ELF-1 (cell line): ENCODE measurements around the gene DNAH1.

Experiments
- DNase-seq: peaks from one replicate; pipeline ENCODE4 v3.0.0-alpha.2; 2016; ENCODE audit warnings: low read depth, low spot score

The DNAH1 gene

DNA sequence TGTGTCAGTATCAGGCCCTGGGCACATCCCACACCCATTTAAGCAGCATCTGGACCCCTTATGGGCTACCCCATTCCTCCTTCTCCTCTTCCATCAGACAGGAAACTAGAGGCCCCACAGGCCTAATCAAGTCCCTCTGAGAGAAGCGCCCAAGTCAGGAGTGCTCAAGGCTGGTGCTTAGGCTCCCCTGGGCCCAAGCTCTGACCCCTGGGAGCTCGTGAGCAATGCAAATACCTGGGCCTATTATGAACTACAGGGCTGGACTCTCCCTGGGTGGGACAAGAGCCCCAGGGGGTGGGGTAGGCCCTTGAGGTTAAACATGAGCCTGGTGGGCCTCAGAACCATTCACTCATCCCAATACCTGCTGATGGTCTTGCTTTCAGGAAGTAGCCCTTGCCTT lies 71.4 kb downstream of the DNAH1 start:
- no peak for DNase-seq

GRCh38 chr3:52388348-52388821 lies 72.3 kb downstream of the DNAH1 start:
- peak; percentile 49 for DNase-seq

DNA sequence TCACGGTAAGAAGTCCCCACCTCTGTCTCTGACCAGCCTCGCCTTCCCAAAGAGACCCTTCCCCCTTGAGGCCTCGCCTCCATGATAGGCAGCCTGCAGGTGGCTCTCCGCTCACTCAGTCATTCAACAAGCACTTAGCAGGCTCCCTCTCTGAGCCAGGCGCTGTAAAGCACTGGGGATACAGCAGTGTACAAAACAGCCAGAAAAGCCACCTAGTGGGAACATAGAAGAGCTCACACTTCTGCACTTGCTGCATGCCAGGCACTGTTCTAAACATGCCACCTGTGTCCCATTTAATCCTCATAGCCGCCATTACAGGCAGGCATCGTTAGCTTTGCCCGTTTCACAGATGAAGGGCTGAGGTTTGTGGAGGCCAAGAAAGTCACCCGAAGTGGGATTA lies 72.8 kb downstream of the DNAH1 start:
- no peak for DNase-seq

DNA sequence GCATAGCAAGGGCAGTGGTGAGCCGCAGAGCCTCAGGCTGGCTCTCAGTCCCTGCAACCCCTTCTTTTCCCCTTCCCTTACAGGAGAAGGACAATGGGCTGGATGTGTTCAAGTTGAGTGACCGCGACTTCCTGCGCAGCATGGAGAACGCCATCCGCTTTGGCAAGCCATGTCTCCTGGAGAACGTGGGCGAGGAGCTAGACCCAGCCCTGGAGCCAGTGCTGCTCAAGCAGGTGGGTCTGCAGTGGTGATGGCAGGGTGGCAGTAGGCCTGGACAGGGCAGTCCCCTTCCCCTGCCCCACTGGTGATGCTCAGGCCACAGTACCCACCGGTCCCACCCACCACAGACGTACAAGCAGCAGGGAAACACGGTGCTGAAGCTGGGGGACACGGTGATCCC lies 75.0 kb downstream of the DNAH1 start:
- no peak for DNase-seq

DNA sequence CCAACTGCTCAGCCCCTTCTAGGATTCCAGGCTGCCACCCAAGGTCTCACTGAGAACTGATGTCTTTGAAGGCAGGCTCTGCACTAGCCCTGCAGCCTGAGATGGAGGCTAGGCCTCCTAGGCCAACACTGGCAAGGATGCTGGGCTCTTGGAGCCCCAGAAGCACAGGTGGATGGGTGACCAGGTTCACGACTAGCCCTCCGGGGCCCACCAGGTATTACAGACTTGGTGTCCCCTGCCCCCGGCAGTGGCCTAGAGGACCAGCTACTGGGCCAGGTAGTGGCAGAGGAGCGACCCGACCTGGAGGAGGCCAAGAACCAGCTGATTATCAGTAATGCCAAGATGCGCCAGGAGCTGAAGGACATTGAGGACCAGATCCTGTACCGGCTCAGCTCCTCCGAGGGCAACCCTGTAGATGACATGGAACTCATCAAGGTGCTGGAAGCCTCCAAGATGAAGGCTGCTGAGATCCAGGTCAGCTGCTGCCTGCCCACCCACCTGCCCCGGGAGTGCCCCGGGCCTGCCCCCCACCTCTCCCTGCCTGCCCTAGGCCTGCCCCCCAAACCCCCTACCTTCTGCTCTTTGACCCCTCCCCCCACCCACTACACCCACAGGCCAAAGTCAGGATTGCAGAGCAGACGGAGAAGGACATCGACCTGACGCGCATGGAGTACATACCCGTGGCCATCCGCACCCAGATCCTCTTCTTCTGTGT lies 76.3 kb downstream of the DNAH1 start:
- no peak for DNase-seq

GRCh38 chr3:52393131-52393807 lies 77.2 kb downstream of the DNAH1 start:
- no peak for DNase-seq

DNA sequence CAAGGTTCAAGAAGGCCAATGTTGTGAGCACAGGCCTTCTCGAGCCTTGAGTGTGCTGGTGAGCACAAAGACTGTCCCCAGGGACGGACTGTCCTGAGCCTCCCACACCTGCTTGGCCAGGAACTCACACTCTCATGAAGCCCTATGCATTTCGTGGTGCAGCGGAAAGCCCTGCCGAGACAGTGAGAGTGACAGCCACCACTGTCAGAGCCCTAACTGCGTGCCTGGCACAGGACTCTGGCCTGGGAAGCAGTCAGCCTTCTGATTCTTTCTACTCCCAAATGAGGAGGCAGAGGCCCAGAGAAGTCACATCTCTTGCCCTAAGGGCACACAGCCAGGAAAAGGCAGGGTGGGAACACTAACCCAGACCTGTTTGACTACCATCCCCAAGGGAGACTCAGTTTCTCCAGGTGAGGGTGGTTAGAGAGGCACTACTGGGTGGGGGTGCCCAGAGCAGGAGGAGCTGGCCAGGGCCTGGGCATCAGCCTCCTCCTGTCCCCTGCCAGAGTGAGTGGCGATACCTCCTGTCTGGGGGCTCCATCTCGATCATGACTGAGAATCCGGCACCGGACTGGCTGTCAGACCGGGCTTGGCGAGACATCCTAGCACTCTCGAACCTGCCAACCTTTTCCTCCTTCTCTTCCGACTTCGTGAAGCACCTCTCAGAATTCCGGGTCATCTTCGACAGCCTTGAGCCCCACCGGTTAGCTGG lies 78.0 kb downstream of the DNAH1 start:
- no peak for DNase-seq

GRCh38 chr3:52394751-52395502 lies 78.8 kb downstream of the DNAH1 start:
- DNase-seq: no peak

DNA sequence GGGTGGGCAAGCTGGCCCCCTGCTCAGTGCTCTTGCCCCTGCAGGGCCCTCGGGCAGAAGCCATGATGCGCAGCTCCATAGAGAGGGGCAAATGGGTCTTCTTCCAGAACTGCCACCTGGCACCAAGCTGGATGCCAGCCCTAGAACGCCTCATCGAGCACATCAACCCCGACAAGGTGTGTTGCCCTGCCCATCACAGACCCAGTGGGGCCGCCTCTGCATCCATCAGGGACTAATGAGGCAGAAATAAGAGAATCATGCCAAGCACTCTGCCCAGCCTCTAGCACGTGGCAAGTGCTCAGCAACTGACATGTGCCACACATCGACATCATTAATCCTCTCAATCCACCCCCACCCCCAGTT lies 79.4 kb downstream of the DNAH1 start:
- no peak for DNase-seq

- DNase-seq: no peak
Measured at GRCh38 chr3:52396011-52396906, 80.1 kb downstream of the DNAH1 start.

DNA sequence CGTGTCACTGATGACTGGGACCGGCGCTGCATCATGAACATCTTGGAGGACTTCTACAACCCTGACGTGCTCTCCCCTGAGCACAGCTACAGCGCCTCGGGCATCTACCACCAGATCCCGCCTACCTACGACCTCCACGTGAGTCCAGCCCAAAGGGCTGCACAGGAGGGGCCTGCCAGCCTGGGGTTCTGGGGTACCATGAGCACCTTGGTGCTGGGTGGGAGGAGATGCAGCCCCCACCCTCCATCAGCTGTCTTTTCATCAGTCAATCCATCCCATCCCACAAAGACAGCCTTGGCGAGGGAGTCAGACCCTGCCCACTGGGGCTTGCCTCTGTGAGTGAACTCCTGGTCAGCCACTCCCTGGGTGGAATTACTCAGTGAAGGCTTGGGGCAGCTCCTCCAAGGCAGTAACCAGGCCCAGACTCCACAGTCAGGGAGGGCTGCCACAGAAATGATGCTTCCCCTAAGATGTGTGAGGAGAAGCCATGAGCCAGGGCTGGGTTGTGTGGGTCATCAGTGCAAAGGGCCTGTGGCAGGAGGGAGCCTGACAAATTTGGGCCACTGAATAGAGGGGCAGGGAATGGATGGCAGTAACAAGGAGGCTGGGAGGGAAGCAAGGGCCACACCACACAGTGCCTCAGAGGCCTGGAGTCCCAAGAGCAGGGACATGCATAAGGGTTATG lies 80.9 kb downstream of the DNAH1 start:
- no peak for DNase-seq

DNA sequence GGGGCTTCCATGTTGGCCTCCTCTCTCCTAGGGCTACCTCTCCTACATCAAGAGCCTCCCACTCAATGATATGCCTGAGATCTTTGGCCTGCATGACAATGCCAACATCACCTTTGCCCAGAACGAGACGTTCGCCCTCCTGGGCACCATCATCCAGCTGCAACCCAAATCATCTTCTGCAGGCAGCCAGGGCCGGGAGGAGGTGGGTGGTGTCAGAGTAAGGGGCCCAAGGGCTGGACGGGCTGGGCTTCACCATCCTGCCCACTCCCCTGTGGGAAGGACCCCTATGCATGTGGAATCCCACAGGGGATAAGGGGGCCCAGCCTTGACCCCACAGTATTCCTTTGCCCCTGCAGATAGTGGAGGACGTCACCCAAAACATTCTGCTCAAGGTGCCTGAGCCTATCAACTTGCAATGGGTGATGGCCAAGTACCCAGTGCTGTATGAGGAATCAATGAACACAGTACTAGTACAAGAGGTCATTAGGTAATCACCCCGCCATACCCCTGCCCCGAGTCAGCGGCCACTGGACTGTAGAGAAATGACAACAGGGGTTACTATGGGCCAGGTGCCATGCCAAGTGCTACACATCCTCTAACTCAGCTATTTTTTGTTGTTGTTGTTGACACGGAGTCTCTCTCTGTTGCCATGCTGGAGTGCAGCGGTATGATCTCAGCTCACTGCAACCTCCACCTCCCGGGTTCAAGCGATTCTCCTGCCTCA lies 81.7 kb downstream of the DNAH1 start:
- DNase-seq: no peak

DNA sequence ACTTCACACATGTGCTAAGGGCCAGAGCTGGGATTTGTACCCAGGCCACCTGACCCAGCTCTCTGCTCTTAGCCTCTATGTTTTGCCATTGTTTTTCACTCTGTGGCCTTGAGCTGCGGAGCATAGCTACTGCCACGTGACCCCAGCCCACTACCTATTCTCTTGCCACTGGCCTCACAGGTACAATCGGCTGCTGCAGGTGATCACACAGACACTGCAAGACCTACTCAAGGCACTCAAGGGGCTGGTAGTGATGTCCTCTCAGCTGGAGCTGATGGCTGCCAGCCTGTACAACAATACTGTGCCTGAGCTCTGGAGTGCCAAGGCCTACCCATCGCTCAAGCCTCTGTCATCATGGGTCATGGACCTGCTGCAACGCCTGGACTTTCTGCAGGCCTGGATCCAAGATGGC lies 82.6 kb downstream of the DNAH1 start:
- DNase-seq: no peak

- no peak for DNase-seq
Measured at GRCh38 chr3:52399131-52399530, 83.0 kb downstream of the DNAH1 start.

DNA sequence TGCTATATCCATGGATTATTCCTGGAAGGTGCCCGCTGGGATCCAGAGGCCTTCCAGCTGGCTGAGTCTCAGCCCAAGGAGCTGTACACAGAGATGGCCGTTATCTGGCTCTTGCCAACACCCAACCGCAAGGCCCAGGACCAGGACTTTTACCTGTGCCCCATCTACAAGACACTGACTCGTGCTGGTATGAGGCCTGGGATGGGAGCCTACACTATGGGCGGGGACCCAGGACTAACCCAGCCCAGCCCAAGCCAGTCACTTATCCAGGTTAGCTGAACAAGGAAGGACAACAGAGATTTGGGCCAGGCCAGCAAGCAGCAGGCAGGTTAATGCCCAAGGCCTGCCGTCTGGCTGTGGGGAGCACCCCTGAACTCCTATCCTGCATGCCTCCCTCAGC lies 83.5 kb downstream of the DNAH1 start:
- DNase-seq: no peak

DNA sequence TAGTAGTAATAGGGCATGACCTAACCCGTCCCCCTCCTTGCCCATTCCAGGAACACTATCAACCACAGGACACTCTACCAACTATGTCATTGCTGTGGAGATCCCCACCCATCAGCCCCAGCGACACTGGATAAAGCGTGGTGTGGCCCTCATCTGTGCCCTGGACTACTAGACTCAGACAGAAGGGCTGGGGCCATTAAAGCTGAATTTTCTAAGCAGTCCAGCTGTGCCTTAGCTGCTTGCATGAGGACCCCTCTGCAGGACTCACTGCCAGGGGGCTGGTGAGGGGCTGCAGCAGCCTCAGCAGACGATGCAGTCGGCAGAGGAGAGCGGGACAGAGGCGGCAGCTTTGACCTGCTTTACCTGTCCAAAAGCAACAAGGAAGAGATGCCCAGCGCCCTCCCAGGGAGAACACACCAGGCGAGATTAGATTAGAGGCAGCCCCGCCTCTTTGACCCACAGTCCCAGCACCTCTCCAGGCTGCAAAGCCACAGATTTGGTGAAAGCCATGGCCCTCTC lies 84.2 kb downstream of the DNAH1 start:
- DNase-seq: no peak

- DNase-seq: no peak
Measured at GRCh38 chr3:52401021-52401420, 84.9 kb downstream of the DNAH1 start.

- no peak for DNase-seq
Measured at GRCh38 chr3:52401551-52401950, 85.4 kb downstream of the DNAH1 start.

DNA sequence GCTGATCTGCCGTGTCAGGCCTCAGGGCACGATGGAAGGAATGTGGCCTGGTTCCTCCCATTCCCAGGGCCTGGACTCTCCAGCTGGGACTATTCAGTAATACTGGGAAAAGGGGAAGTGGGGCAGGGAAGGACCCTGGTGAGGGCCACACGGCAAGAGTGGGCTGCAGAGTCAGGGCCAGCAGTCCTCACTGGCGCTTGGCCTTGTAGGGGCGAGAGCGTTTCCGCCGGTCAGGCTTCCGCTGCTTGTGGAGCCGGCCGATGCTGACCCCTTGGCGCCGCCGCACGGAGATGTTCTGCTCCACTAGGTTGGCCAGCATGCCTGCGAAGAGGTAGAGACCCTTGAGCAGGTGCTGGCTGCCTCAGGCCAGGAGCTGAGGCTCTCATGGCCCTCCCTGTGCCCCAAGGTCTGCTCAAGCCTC lies 86.0 kb downstream of the DNAH1 start:
- peak; percentile 41 for DNase-seq
